Inflammatory macrophage treated with lipopolysaccharide for 4 hours (primary cell): ENCODE results near the gene FAAP100.

Experiments
- DNase-seq: peaks from one replicate; pipeline ENCODE4 v3.0.0-alpha.2; 2020

Gene FAAP100

GRCh38 chr17:81509972-81510784 lies 42.0 kb downstream of the FAAP100 start:
- DNase-seq = peak; percentile 16

GRCh38 chr17:81509207-81509971 lies 42.8 kb downstream of the FAAP100 start:
- DNase-seq = peak; percentile 73

- no peak for DNase-seq
Measured at GRCh38 chr17:81508639-81509206, 43.4 kb downstream of the FAAP100 start.

GRCh38 chr17:81503619-81504018 lies 48.5 kb downstream of the FAAP100 start:
- DNase-seq = no peak

GRCh38 chr17:81502471-81503017 lies 49.6 kb downstream of the FAAP100 start:
- no peak for DNase-seq

- no peak for DNase-seq
Measured at GRCh38 chr17:81500047-81500446, 52.1 kb downstream of the FAAP100 start.

- DNase-seq = no peak
Measured at GRCh38 chr17:81499601-81499970, 52.6 kb downstream of the FAAP100 start.

- no peak for DNase-seq
Measured at GRCh38 chr17:81498953-81499600, 53.1 kb downstream of the FAAP100 start.

- no peak for DNase-seq
Measured at GRCh38 chr17:81494626-81495377, 57.4 kb downstream of the FAAP100 start.

- no peak for DNase-seq
Measured at GRCh38 chr17:81493198-81494038, 58.7 kb downstream of the FAAP100 start.

GRCh38 chr17:81492706-81493105 lies 59.4 kb downstream of the FAAP100 start:
- no peak for DNase-seq

GRCh38 chr17:81492202-81492601 lies 60.0 kb downstream of the FAAP100 start:
- DNase-seq = no peak

- DNase-seq = no peak
Measured at GRCh38 chr17:81491761-81492160, 60.4 kb downstream of the FAAP100 start.

GRCh38 chr17:81491181-81491581 lies 61.0 kb downstream of the FAAP100 start:
- DNase-seq = no peak

- no peak for DNase-seq
Measured at GRCh38 chr17:81489998-81490992, 61.9 kb downstream of the FAAP100 start.
